ENCODE data around the gene ALK. TPM values are rescaled to one million over a fixed set of nuclear protein-coding genes. Genes with fewer than 3 reads are reported as not detected.

ALK gene
- polyA plus RNA-seq, 1 donor from 2014 or later, result not detected

- Mint-ChIP-seq H3K36me3 (no peaks in the 10 kb centered on the region), H3K4me1 (no peaks in the 10 kb centered on the region), H3K27me3 (no peaks in the 10 kb centered on the region), H3K4me3 (no peak overlapping the region), H3K27ac (no peak overlapping the region), H3K9me3 (peaks cover 2 to 5% (median 4%) of the 10 kb centered on the region in 3 donors)
Measured at GRCh38 chr2:29516767-29517166, 404.6 kb downstream of the ALK start.

GRCh38 chr2:29509878-29510277 lies 411.5 kb downstream of the ALK start:
- no peaks in the 10 kb centered on the region for H3K4me1 Mint-ChIP-seq
- no peak overlapping the region for H3K4me3 Mint-ChIP-seq
- no peaks in the 10 kb centered on the region for H3K36me3 Mint-ChIP-seq
- H3K27ac Mint-ChIP-seq, result no peak overlapping the region
- no peaks in the 10 kb centered on the region for H3K27me3 Mint-ChIP-seq
- peaks cover 2 to 16% (median 7%) of the 10 kb centered on the region in 3 donors for H3K9me3 Mint-ChIP-seq

GRCh38 chr2:29509397-29509796 lies 412.0 kb downstream of the ALK start:
- Mint-ChIP-seq H3K4me1 (peaks cover 0 to under 1% (median 0%) of the 10 kb centered on the region in 3 donors), H3K27me3 (no peaks in the 10 kb centered on the region), H3K4me3 (no peak overlapping the region), H3K27ac (no peak overlapping the region), H3K36me3 (no peaks in the 10 kb centered on the region), H3K9me3 (peaks cover 2 to 14% (median 4%) of the 10 kb centered on the region in 3 donors)

- H3K27ac Mint-ChIP-seq, result no peak overlapping the region
- peaks cover 4% of the 10 kb centered on the region for H3K27me3 Mint-ChIP-seq
- no peaks in the 10 kb centered on the region for H3K36me3 Mint-ChIP-seq
- peaks cover 0 to 2% (median 0%) of the 10 kb centered on the region in 3 donors for H3K4me1 Mint-ChIP-seq
- peaks cover 0 to 4% (median 2%) of the 10 kb centered on the region in 3 donors for H3K9me3 Mint-ChIP-seq
- no peak overlapping the region for H3K4me3 Mint-ChIP-seq
Measured at GRCh38 chr2:29504746-29505145, 416.6 kb downstream of the ALK start.

GRCh38 chr2:29502460-29502911 lies 418.9 kb downstream of the ALK start:
- Mint-ChIP-seq H3K27ac (no peak overlapping the region), H3K4me3 (no peak overlapping the region)

GRCh38 chr2:29497375-29497774 lies 424.0 kb downstream of the ALK start:
- Mint-ChIP-seq H3K4me1 (no peaks in the 10 kb centered on the region), H3K9me3 (no peaks in the 10 kb centered on the region), H3K27me3 (peaks cover 10% of the 10 kb centered on the region), H3K36me3 (no peaks in the 10 kb centered on the region), H3K4me3 (no peak overlapping the region), H3K27ac (no peak overlapping the region)

More at GRCh38 chr2:29502460-29502911, 418.9 kb downstream of the ALK start:
- no peaks in the 10 kb centered on the region for H3K36me3 Mint-ChIP-seq
- peaks cover 0 to 2% (median 0%) of the 10 kb centered on the region in 3 donors for H3K4me1 Mint-ChIP-seq
- H3K27me3 Mint-ChIP-seq, result peaks cover 6% of the 10 kb centered on the region
- H3K9me3 Mint-ChIP-seq, result peaks cover 0 to 4% (median 2%) of the 10 kb centered on the region in 3 donors

- Mint-ChIP-seq H3K4me1 (no peaks in the 10 kb centered on the region), H3K27me3 (peaks cover 10% of the 10 kb centered on the region), H3K9me3 (no peaks in the 10 kb centered on the region), H3K4me3 (no peak overlapping the region), H3K36me3 (no peaks in the 10 kb centered on the region), H3K27ac (no peak overlapping the region)
Measured at GRCh38 chr2:29496198-29496597, 425.2 kb downstream of the ALK start.

- peaks cover 10% of the 10 kb centered on the region for H3K27me3 Mint-ChIP-seq
- H3K27ac Mint-ChIP-seq, result no peak overlapping the region
- no peaks in the 10 kb centered on the region for H3K36me3 Mint-ChIP-seq
- no peaks in the 10 kb centered on the region for H3K9me3 Mint-ChIP-seq
- no peak overlapping the region for H3K4me3 Mint-ChIP-seq
- no peaks in the 10 kb centered on the region for H3K4me1 Mint-ChIP-seq
Measured at GRCh38 chr2:29495536-29496060, 425.8 kb downstream of the ALK start.

GRCh38 chr2:29495068-29495467 lies 426.3 kb downstream of the ALK start:
- Mint-ChIP-seq H3K4me1 (no peaks in the 10 kb centered on the region), H3K9me3 (no peaks in the 10 kb centered on the region), H3K27me3 (peaks cover 10% of the 10 kb centered on the region)

GRCh38 chr2:29492701-29493100 lies 428.7 kb downstream of the ALK start:
- Mint-ChIP-seq H3K27ac (no peak overlapping the region), H3K36me3 (no peaks in the 10 kb centered on the region), H3K4me1 (no peaks in the 10 kb centered on the region), H3K9me3 (no peaks in the 10 kb centered on the region), H3K27me3 (peaks cover 9% of the 10 kb centered on the region), H3K4me3 (no peak overlapping the region)

More at GRCh38 chr2:29495068-29495467, 426.3 kb downstream of the ALK start:
- Mint-ChIP-seq H3K36me3 (no peaks in the 10 kb centered on the region), H3K4me3 (no peak overlapping the region), H3K27ac (no peak overlapping the region)

- H3K9me3 Mint-ChIP-seq, result no peaks in the 10 kb centered on the region
Measured at GRCh38 chr2:29490045-29490444, 431.3 kb downstream of the ALK start.

GRCh38 chr2:29489568-29489967 lies 431.8 kb downstream of the ALK start:
- no peak overlapping the region for H3K4me3 Mint-ChIP-seq
- H3K36me3 Mint-ChIP-seq, result no peaks in the 10 kb centered on the region
- peaks cover 9% of the 10 kb centered on the region for H3K27me3 Mint-ChIP-seq
- H3K9me3 Mint-ChIP-seq, result no peaks in the 10 kb centered on the region
- H3K4me1 Mint-ChIP-seq, result no peaks in the 10 kb centered on the region
- H3K27ac Mint-ChIP-seq, result peak overlapping the region in 1 of 3 donors; percentile 19

More at GRCh38 chr2:29490045-29490444, 431.3 kb downstream of the ALK start:
- peak overlapping the region in 1 of 3 donors; percentile 19 for H3K27ac Mint-ChIP-seq
- no peak overlapping the region for H3K4me3 Mint-ChIP-seq
- H3K4me1 Mint-ChIP-seq, result no peaks in the 10 kb centered on the region
- peaks cover 9% of the 10 kb centered on the region for H3K27me3 Mint-ChIP-seq
- H3K36me3 Mint-ChIP-seq, result no peaks in the 10 kb centered on the region

- no peaks in the 10 kb centered on the region for H3K4me1 Mint-ChIP-seq
Measured at GRCh38 chr2:29487967-29488555, 433.3 kb downstream of the ALK start.

GRCh38 chr2:29485631-29486030 lies 435.8 kb downstream of the ALK start:
- Mint-ChIP-seq H3K27me3 (peaks cover 12% of the 10 kb centered on the region), H3K4me3 (no peak overlapping the region), H3K9me3 (no peaks in the 10 kb centered on the region), H3K36me3 (peaks cover 2% of the 10 kb centered on the region), H3K4me1 (no peaks in the 10 kb centered on the region), H3K27ac (no peak overlapping the region)

More at GRCh38 chr2:29487967-29488555, 433.3 kb downstream of the ALK start:
- Mint-ChIP-seq H3K27me3 (peaks cover 9% of the 10 kb centered on the region), H3K27ac (no peak overlapping the region), H3K36me3 (peaks cover 2% of the 10 kb centered on the region), H3K9me3 (no peaks in the 10 kb centered on the region), H3K4me3 (no peak overlapping the region)

GRCh38 chr2:29485117-29485516 lies 436.3 kb downstream of the ALK start:
- H3K27ac Mint-ChIP-seq, result no peak overlapping the region
- H3K27me3 Mint-ChIP-seq, result peaks cover 12% of the 10 kb centered on the region
- H3K9me3 Mint-ChIP-seq, result no peaks in the 10 kb centered on the region
- H3K4me3 Mint-ChIP-seq, result no peak overlapping the region
- peaks cover 2% of the 10 kb centered on the region for H3K36me3 Mint-ChIP-seq
- H3K4me1 Mint-ChIP-seq, result no peaks in the 10 kb centered on the region

GRCh38 chr2:29482867-29483266 lies 438.5 kb downstream of the ALK start:
- H3K4me3 Mint-ChIP-seq, result no peak overlapping the region
- H3K4me1 Mint-ChIP-seq, result no peaks in the 10 kb centered on the region
- H3K36me3 Mint-ChIP-seq, result peaks cover 2% of the 10 kb centered on the region
- no peaks in the 10 kb centered on the region for H3K9me3 Mint-ChIP-seq
- no peak overlapping the region for H3K27ac Mint-ChIP-seq
- peaks cover 15% of the 10 kb centered on the region for H3K27me3 Mint-ChIP-seq
